K562 (cell line): ENCODE measurements around the gene TRIOBP.

Experiments used
- EZH2 ChIP-seq: IDR thresholded peaks from 2 replicates; pipeline ENCODE4 v1.6.1; 2012; ENCODE audit warnings: low read depth, mild to moderate bottlenecking, inconsistent platforms, low read length, borderline replicate concordance
- FOXK2 ChIP-seq, 2 experiments: fragments of 450-650 bp; IDR thresholded peaks in 1 of 2; conservative IDR thresholded peaks in 1 of 2; 2 replicates each; pipeline ENCODE4 v1.6.1; 2016; ENCODE audit warnings: low read depth in 2 of 2, mild to moderate bottlenecking in 1 of 2

- TF ChIP-seq EZH2 (no peak), FOXK2 (conservative IDR thresholded peaks at IDR 0.05 in 1 of 2, IDR thresholded peaks at IDR 0.05 in 1 of 2; ENCODE audit: low read depth in 2 of 2) (no peak)
Observed at GRCh38 chr22:37768273-37768672, 71.4 kb downstream of the TRIOBP start.
